ENCODE measurements around the gene CARD11.

Gene CARD11

DNA sequence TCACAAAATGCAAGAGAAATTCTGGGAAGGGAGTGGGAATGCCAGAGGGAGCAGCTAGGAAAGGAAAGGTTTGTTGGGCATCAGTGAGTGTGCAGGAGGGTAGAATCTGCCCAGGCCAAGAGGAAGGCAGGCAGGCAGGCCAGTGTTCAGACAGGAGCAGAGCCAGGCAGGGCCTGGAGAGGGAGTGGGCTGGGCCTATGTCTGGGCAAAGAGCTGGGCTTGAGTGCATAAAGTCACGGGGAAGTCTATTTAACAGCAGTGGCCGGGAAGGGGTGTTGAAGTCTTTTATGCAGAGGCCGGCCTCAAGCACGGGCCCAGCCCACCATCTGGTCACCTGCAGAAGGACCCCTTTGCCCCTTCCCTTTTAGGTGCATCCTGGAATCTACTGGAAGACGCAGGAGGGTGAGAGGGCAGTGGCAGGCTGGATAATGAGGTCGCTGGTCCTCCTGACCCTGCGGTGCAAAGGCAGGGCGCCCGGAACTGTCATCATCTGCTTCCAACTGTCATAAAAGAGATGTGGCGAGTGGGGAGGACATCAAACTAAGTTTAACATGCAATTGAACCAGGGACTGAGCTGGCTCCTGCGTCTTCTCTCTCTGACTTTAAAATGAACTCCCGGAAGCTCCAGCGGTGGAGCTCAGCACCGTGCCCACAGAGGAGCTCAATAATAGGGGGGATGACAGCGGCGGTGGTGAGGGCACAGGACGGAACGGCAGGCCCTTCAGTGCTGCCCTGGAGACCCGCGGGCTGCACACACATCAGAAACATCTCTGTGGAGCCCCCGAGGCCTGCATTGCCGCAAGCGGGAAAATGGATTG lies 29.5 kb downstream of the CARD11 start:
- DNase-seq, result no peak

GRCh38 chr7:3011211-3011852 lies 32.3 kb downstream of the CARD11 start:
- no peak for DNase-seq

GRCh38 chr7:3010161-3010560 lies 33.5 kb downstream of the CARD11 start:
- DNase-seq, result no peak

- DNase-seq, result no peak
These were observed 34.6 kb downstream of the CARD11 start for GRCh38 chr7:3009086-3009485.

DNA sequence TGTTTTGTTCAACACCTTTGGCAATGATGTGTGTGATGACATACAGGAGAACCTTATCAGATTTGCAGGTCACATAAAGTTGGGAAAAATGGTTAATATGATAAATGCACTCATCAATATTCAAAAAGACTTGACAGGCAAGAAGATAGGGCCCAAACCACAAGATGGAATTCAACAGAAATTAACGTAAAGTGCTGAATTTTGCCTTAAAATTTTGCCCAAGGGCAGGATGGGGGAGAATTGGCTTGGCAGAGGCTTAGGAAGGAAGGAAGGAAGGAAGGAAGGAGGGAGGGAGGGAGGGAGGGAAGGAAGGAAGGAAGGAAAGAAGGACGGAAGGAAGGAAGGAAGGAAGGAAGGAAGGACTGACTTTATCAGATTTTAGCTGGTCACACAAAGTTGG lies 35.3 kb downstream of the CARD11 start:
- no peak for DNase-seq

GRCh38 chr7:3007696-3008095 lies 36.0 kb downstream of the CARD11 start:
- no peak for DNase-seq

- no peak for DNase-seq
These were observed 38.4 kb downstream of the CARD11 start for GRCh38 chr7:3005257-3005656.

DNA sequence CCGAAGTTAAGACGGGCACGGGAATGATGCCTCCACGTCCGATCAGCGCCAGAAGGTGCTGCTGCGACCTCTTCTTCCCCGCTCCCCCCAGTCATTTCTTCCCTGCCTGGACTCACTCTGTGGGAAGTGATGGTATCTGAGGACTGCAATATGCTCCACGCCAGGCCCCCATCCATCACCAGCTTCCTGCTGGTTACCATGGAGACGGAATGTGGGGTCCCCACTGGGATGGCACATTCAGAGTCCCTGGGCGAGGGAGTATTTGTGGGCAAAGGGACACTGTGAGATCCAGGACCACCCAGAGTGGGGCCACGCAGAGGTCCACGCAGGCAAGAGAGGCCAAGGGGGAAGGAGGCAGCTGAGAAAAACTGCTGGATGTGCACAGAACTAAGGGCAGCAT lies 39.7 kb downstream of the CARD11 start:
- DNase-seq, result no peak

- DNase-seq, result no peak
These were observed 41.0 kb downstream of the CARD11 start for GRCh38 chr7:3002631-3003030.

- no peak for DNase-seq
These were observed 43.1 kb downstream of the CARD11 start for GRCh38 chr7:3000566-3000965.

- DNase-seq, result no peak
These were observed 44.6 kb downstream of the CARD11 start for GRCh38 chr7:2999078-2999500.

GRCh38 chr7:2997014-2997413 lies 46.7 kb downstream of the CARD11 start:
- no peak for DNase-seq

GRCh38 chr7:2996141-2996540 lies 47.5 kb downstream of the CARD11 start:
- no peak for DNase-seq

DNA sequence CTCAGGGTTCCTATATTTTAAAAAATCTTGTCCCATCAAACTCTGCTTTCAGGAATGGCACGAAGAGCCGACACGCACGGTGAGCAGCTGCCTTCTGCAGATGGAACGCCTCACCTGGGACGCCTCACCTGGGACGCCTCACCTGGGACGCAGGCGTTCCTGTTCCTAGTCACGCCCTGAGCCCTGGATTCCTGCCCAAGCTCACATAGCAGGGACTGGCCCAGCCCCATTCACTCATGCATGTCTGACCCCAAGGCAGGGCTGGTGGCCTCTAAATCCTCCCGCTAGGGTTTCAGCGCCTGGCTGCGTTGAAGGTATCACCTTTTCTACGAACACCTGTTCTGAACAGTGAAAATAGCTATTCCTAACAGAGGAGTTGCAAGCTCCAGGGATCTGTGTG lies 49.8 kb downstream of the CARD11 start:
- DNase-seq, result no peak

DNA sequence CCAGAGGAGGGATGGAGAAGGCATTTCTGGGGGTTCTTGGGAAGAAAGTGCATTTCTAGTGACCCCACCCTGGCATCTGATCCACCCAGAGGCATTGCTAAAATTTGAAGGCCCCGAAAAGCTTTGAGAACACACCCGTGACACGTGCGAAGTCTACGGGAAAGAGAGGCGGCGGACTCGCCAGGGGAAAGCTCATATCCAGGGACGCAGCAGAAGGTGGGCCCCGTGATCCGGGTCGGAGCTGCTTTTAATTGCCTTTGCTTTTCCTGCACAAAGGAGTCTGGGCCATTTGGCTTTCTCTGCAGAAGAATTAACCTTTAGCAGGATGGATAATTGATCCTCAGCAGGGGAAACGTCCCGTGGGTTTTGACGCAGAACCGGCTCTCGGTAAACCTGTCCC lies 50.3 kb downstream of the CARD11 start:
- DNase-seq, result no peak

DNA sequence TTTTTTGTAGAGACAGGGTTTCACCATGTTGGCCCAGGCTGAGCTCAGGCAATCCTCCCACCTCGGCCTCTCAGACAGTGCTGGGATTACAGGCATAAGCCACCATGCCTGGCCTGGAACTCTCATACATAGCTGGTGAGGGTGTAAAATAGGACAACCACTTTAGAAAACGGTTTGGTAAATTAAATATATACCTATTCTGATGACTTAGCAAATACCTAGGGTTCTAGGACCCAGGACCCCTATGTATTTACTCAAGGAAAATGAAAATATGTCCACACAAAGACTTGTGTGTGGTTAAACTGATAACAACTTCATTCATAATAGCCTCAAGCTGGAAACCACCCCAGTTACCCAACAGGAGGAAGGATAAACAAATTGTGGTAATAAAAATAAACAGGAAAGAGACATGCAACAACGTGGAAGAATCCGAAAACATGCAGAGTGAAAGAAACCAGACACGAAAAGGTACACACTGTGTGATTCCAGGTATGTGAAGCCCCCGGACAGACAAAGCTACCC lies 52.7 kb downstream of the CARD11 start:
- no peak for DNase-seq

GRCh38 chr7:2986561-2986960 lies 57.1 kb downstream of the CARD11 start:
- no peak for DNase-seq

DNA sequence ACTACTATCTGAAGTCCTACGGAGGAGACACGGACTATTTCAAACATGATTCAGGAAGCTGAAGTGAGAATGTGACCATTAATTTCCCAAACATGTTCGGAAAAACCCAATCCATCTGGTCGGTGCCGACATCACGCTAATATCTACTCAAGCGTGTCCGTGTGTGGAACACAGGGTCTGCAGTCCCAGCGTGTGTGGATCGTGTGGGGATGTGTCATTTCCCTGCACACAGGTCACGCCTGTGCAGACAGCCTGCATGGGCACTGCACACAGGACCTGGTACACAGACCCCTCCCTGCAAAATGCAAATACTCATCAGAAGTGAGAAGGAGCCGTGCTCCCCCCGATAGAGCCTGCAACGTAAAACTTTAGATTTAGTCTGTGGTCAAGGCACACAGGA lies 57.8 kb downstream of the CARD11 start:
- DNase-seq, result no peak

DNA sequence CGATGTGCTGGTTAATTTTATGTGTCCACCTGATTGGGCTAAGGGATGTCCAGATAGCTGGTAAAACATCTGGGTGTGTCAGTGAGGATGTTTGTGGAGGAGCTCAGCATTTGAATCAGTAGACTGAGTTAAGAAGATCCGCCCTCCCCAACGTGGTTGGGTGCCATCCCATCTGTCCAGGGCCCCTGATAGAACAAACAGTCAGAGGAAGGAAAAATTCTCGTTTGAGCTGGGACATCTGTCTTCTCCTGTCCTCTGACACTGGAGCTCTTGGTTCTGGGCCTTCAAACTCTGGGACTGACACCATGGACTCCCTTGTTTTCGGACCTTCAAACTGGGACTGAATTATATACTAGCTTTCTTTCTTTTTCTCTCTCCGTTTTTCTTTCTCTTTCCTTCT lies 59.6 kb downstream of the CARD11 start:
- no peak for DNase-seq

- no peak for DNase-seq
These were observed 60.1 kb downstream of the CARD11 start for GRCh38 chr7:2983586-2983985.

DNA sequence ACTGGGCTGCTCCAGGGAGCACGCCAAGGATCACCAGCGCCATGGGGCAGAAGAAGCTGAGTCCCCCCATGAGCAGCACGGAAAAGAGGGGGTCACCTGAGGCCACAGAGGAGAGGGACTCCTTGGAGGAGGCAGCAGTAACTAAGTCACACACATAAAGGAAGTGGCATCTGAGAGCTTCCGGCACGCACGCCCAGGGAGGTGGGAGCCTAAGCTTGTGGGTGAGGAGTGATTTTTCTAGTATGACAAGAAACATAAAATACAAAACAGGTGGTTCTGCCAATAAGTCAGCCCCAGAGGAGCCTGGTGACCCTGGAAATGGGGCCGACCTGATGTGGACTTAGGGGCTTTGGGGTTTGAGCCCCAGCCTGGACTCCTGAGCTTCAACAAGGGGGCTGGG lies 60.8 kb downstream of the CARD11 start:
- DNase-seq, result no peak

- no peak for DNase-seq
These were observed 61.3 kb downstream of the CARD11 start for GRCh38 chr7:2982401-2982800.

GRCh38 chr7:2981103-2981480 lies 62.6 kb downstream of the CARD11 start:
- DNase-seq, result no peak

DNA sequence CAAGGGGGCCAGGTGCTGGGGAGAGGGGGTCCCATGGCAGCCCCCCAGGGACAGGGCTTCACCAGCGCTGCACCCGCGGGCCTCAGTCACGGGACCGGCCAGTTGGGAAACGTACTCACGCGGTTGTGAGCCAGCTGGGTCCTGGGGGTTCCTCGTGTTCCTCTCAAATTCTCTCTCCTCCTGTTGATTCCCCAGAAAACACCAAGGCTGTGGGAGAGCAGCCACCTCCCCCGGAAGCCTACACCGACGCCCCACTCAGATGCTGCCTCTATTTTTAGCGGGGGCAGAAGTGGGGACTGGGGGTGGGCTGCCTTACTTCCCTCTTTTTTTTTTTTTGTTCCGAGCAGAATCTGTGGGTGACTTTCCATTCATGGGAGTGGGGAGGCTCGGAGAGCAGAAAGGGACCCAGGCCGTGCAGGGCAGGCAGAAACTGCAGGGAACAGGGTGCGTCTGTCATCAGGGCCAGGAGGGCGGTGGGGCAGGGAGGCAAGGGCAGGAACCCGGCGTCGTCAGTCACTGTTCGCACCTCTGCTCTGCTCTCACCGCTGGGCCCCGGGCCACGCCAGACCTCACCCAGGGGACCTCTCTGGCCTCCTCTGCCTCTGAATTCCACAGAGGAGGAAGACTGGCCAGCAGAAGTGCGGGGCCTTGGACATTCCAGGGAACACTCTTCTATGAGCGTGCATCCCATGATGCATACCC lies 63.1 kb downstream of the CARD11 start:
- DNase-seq, result no peak
